GM23338 (cell line): ENCODE data around the gene TNNI3K. TPM values are rescaled to one million over a fixed set of nuclear protein-coding genes. Genes with fewer than 3 reads are reported as not detected.
A peak's percentile ranks its signal among the peaks of the same experiment; 100 is the strongest.

Source experiments
- ATAC-seq: fragments of 200-7000 bp; cut with Tn5 transposase; 3 replicates; pipeline ENCODE4 v1.9.1; 2020
- DNase-seq: peaks from one replicate; pipeline ENCODE4 v3.0.0-alpha.2; 2015; ENCODE audit warnings: low spot score
- H2AFZ ChIP-seq: fragments of 200-600 bp; sonication (generic); 2 replicates; pipeline ENCODE4 v1.8.0; 2016; ENCODE audit warnings: antibody characterized with exemption, mild to moderate bottlenecking, moderate library complexity
- H3F3A ChIP-seq: fragments of 200-600 bp; sonication (generic); replicated peaks from 2 replicates; pipeline ENCODE4 v1.8.0; 2017; ENCODE audit warnings: antibody characterized with exemption, mixed run types, low read depth
- H3K27ac ChIP-seq: fragments of 200-600 bp; sonication (generic); 2 replicates; pipeline ENCODE4 v1.6.1; 2016; ENCODE audit warnings: low read depth
- H3K27me3 ChIP-seq: fragments of 200-600 bp; sonication (generic); 2 replicates; pipeline ENCODE4 v1.8.0; 2016; ENCODE audit warnings: mild to moderate bottlenecking, mixed run types, moderate library complexity; ENCODE audit not compliant: insufficient read depth
- H3K36me3 ChIP-seq: fragments of 200-600 bp; sonication (generic); 2 replicates; pipeline ENCODE4 v1.8.0; 2016; ENCODE audit warnings: mild to moderate bottlenecking; ENCODE audit not compliant: insufficient read depth
- H3K4me1 ChIP-seq: fragments of 200-600 bp; sonication (generic); 2 replicates; pipeline ENCODE4 v1.8.0; 2016; ENCODE audit warnings: mild to moderate bottlenecking, moderate library complexity; ENCODE audit not compliant: insufficient read depth
- H3K4me2 ChIP-seq: fragments of 200-600 bp; sonication (generic); 2 replicates; pipeline ENCODE4 v1.7.1; 2017; ENCODE audit warnings: mixed run types
- H3K4me3 ChIP-seq: fragments of 200-600 bp; sonication (generic); 2 replicates; pipeline ENCODE4 v1.6.1; 2016; ENCODE audit warnings: mixed run types
- H3K79me2 ChIP-seq: fragments of 200-600 bp; sonication (generic); replicated peaks from 2 replicates; pipeline ENCODE4 v1.8.0; 2017; ENCODE audit warnings: mild to moderate bottlenecking; ENCODE audit not compliant: insufficient read depth
- H3K9me2 ChIP-seq: fragments of 200-600 bp; sonication (generic); 2 replicates; pipeline ENCODE4 v1.8.0; 2017; ENCODE audit not compliant: insufficient read depth
- H4K20me1 ChIP-seq: fragments of 200-600 bp; sonication (generic); replicated peaks from 2 replicates; pipeline ENCODE4 v1.8.0; 2017; ENCODE audit warnings: mild to moderate bottlenecking; ENCODE audit not compliant: insufficient read depth
- H3K27ac Mint-ChIP-seq: 2 replicates; pipeline ENCODE4 v1.8.0; 2020; ENCODE audit warnings: inconsistent platforms, mild to moderate bottlenecking, moderate library complexity, mixed read lengths
- H3K27me3 Mint-ChIP-seq: 3 replicates; pipeline ENCODE4 v1.8.0; 2022; ENCODE audit warnings: low read depth, mild to moderate bottlenecking, moderate library complexity, mixed read lengths, inconsistent platforms; ENCODE audit not compliant: insufficient read depth, poor library complexity
- H3K36me3 Mint-ChIP-seq: 3 replicates; pipeline ENCODE4 v1.8.0; 2021; ENCODE audit warnings: low read depth, mild to moderate bottlenecking, inconsistent platforms, moderate library complexity, mixed read lengths
- H3K4me1 Mint-ChIP-seq: 3 replicates; pipeline ENCODE4 v1.8.0; 2020; ENCODE audit warnings: mild to moderate bottlenecking, inconsistent platforms, mixed read lengths
- H3K4me3 Mint-ChIP-seq: 3 replicates; pipeline ENCODE4 v1.8.0; 2021; ENCODE audit warnings: moderate library complexity, mild to moderate bottlenecking, inconsistent platforms, mixed read lengths
- H3K9me3 Mint-ChIP-seq: 3 replicates; pipeline ENCODE4 v1.8.0; 2020; ENCODE audit warnings: moderate library complexity, mild to moderate bottlenecking, inconsistent platforms, mixed read lengths
- CREB1 ChIP-seq: fragments of 250-450 bp; sonication (Bioruptor Pico); IDR thresholded peaks from 2 replicates; pipeline ENCODE4 v1.5.0; 2020; ENCODE audit warnings: low read depth, mild to moderate bottlenecking, moderate library complexity
- EZH2phosphoT487 ChIP-seq: fragments of 200-600 bp; sonication (generic); IDR thresholded peaks from one replicate; pipeline ENCODE4 v1.8.1; 2018; ENCODE audit warnings: antibody characterized with exemption; ENCODE audit not compliant: unreplicated experiment
- POLR2AphosphoS5 ChIP-seq: IDR thresholded peaks from 2 replicates; pipeline ENCODE4 v1.6.1; 2016; ENCODE audit warnings: antibody characterized with exemption, low read depth
- STAT1 ChIP-seq: IDR thresholded peaks from one replicate; pipeline ENCODE4 v1.6.1; 2016; ENCODE audit warnings: antibody characterized with exemption; ENCODE audit not compliant: unreplicated experiment
- ZNF114 ChIP-seq: fragments of 250-450 bp; sonication (Bioruptor Pico); IDR thresholded peaks from 2 replicates; pipeline ENCODE4 v1.5.0; 2020; ENCODE audit warnings: mild to moderate bottlenecking, moderate library complexity
- ZNF462 ChIP-seq: fragments of 250-450 bp; sonication (Bioruptor Pico); IDR thresholded peaks from 2 replicates; pipeline ENCODE4 v1.5.0; 2020; ENCODE audit warnings: mild to moderate bottlenecking, moderate library complexity
- polyA plus RNA-seq: library from polyadenylated mRNA; unstranded; fragments of >200 nt; fragmentation: Nextera tagmentation; extraction: Ambion mirVana; gene quantifications from 2 replicates; pipeline ENCODE4 v1.2.1, GENCODE V29; 2016
- total RNA-seq: library from RNA; depleted of rRNA; stranded (reverse); fragments of >200 nt; shearing (Covaris generic); gene quantifications from 2 replicates; pipeline ENCODE4 v1.2.3, GENCODE V29; 2014

Gene TNNI3K
- total and polyA plus RNA-seq, 2 experiments from 2014 or later: not detected

- Histone ChIP-seq H2AFZ (peak within 1 kb of the TSS; percentile 98), H3K36me3 (no peaks in the 10 kb centered on the region), H3F3A (no peaks in the 10 kb centered on the region), H3K27me3 (no peaks in the 10 kb centered on the region), H3K79me2 (no peaks in the 10 kb centered on the region), H3K4me2 (peak within 1 kb of the TSS; percentile 84), H3K27ac (no peak within 1 kb of the TSS; the same call in 1 of the 2 replicates), H3K9me2 (no peaks in the 10 kb centered on the region), H4K20me1 (no peaks in the 10 kb centered on the region), H3K4me3 (peak within 1 kb of the TSS; percentile 63), H3K4me1 (peaks cover 9% of the 10 kb centered on the region; the same call in 1 of the 2 replicates)
- Mint-ChIP-seq H3K36me3 (no peaks in the 10 kb centered on the region), H3K27ac (peak within 1 kb of the TSS; percentile 81), H3K27me3 (peaks cover 4% of the 10 kb centered on the region), H3K4me1 (peaks cover 4% of the 10 kb centered on the region; the same call in 2 of the 3 replicates), H3K4me3 (peak within 1 kb of the TSS; percentile 77), H3K9me3 (no peaks in the 10 kb centered on the region)
- TF ChIP-seq EZH2phosphoT487 (no peak), POLR2AphosphoS5 (peak; percentile 78), STAT1 (no peak), ZNF462 (CRISPR knock-in tag) (no peak), ZNF114 (no peak), CREB1 (CRISPR knock-in tag) (peak; percentile 50; the same call in 1 of the 2 replicates)
- peak; percentile 98 for ATAC-seq
- DNase-seq: peak; percentile 97
Observed at GRCh38 chr1:74197657-74198552, 37.3 kb upstream of the TNNI3K start, which contains the start of the genes FPGT and LRRIQ3. Gene FPGT, plus strand, starts transcription at chr1:74198242. Its CDS starts 37 bp downstream, at chr1:74198279. Gene LRRIQ3, minus strand, starts transcription at chr1:74198176. Its CDS starts 14,492 bp downstream, at chr1:74183684.
